ENCODE measurements around the gene CCNY.

Gene CCNY

DNA sequence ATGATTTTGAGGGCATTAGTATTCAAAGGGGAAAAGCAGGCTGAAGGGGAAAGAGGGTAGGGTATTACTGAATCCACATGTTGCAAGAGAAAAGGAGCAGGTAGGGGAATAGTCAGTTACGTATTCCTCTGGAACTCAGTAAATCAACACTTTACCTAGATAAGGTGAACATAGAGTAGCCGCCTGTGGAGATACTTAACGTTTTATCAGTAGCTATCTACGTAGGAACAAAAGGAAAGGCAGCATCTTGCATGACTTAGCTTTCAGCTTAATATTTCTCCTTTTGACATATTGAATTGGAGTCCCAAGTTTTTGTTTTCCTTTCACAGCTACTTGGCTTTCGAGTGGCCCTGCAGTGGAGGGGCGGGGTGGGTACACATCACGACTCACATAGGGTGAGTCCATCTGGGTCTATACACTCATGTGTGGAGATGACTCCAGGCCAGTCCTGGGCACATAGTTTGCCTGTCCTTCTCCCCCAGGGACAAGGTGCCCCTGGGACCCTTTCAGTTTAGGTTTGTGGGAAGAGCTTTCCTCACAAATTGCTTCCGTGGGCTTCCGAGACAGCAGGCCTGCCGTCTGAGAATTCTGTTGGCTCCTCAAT lies 48.1 kb downstream of the CCNY start:
- DNase-seq (ENCODE audit: low read depth), result no peak
- TF ChIP-seq, protein P1, sequence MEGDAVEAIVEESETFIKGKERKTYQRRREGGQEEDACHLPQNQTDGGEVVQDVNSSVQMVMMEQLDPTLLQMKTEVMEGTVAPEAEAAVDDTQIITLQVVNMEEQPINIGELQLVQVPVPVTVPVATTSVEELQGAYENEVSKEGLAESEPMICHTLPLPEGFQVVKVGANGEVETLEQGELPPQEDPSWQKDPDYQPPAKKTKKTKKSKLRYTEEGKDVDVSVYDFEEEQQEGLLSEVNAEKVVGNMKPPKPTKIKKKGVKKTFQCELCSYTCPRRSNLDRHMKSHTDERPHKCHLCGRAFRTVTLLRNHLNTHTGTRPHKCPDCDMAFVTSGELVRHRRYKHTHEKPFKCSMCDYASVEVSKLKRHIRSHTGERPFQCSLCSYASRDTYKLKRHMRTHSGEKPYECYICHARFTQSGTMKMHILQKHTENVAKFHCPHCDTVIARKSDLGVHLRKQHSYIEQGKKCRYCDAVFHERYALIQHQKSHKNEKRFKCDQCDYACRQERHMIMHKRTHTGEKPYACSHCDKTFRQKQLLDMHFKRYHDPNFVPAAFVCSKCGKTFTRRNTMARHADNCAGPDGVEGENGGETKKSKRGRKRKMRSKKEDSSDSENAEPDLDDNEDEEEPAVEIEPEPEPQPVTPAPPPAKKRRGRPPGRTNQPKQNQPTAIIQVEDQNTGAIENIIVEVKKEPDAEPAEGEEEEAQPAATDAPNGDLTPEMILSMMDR (conservative IDR thresholded peaks at IDR 0.05; ENCODE audit: low read depth, low read length), result no peak

DNA sequence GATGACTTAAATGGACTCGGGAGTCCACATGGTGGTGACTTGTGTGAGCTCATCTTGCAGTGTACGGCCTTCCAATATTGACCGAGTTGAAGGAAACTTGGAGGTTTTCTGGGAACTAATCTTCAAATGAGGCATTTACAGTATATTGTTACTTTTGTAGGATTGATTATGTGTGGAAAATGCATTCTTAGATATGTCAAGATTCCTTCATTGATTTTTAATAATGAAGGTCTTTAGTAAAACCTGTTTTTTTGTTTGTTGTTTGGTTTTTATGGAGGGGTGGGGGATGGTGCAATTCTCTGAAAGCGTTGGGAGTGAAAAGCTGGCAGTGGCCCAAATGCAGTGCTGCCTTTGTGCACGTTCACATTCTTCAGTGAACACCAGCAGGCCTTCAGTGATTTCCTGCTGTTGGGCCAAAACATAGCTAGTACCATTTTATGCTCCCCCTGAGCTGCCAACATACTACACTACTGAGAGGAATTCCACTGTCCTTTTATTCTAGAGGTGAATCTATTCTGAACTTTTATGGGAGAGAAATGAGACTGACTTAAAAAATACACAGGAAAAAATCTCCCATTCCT lies 50.4 kb downstream of the CCNY start:
- H3K4me3 ChIP-seq (ENCODE audit: low read depth, low read length), result no peak overlapping the region
- TF ChIP-seq, protein P1 (conservative IDR thresholded peaks at IDR 0.05; ENCODE audit: low read depth, low read length), result no peak
- peak; percentile 70 for DNase-seq (ENCODE audit: low read depth)

More for the DNA sequence above, 48.1 kb downstream of the CCNY start:
- no peak overlapping the region for H3K4me3 ChIP-seq (ENCODE audit: low read depth, low read length)

DNA sequence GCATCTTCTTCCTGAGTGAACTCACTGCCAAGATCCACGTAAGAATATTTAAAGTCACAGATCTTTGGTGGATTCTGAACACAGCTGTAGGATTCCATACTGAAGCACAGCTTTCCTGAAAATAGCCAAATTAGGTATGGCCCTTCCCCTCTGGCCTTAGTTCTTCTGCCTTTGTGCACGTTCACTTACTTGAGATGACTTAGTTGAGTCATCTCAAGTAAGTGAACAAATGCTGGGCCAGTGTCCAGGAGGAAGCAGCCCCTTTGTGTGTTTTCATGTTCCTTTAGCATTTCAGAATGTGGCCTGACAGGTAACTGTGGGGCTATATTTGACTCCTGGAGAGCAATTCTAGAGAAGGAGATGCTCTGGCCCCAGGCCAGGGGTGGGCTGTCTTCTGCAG lies 51.5 kb downstream of the CCNY start:
- DNase-seq (ENCODE audit: low read depth), result peak; percentile 54
- TF ChIP-seq, protein P1 (conservative IDR thresholded peaks at IDR 0.05; ENCODE audit: low read depth, low read length), result no peak
- H3K4me3 ChIP-seq (ENCODE audit: low read depth, low read length), result no peak overlapping the region

DNA sequence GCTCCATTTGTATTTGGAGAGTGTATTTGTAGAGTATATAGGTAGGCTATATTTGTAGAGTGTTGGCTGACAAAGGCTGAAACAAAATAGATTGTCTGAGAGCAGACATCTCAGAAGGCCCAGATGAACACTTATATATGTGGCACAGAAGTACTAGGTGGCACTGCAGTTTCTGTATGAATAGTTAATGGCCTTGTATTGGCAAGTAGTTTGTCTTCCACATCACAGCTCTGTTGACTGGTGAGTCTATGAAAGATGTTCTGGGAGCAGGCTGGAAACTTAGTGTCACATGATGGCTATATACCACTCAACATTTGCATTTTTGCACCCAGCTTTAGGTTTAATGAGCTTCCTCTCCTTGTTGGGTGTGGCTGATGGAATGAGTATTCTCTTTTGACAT lies 51.9 kb downstream of the CCNY start:
- H3K4me3 ChIP-seq (ENCODE audit: low read depth, low read length), result no peak overlapping the region
- TF ChIP-seq, protein P1 (conservative IDR thresholded peaks at IDR 0.05; ENCODE audit: low read depth, low read length), result no peak
- DNase-seq (ENCODE audit: low read depth), result no peak

DNA sequence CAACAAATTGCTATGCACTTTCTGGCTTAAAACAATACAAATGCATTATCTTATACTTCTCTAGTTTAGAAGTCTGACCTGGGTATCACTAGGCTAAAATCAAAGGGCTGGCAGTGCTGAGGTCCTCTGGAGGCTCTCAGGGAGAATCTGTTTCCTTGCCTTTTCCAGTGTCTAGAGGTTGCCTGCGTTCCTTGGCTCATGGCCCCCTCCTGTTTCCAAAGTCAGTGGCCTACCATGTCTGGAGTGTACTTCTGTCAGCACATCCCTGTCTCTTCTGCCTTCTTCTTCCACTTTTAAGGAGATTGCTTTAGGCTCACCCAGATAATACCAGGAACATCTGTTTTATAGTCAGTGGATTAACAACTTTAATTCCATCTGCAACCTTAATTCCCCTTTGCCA lies 52.4 kb downstream of the CCNY start:
- no peak for DNase-seq (ENCODE audit: low read depth)
- no peak overlapping the region for H3K4me3 ChIP-seq (ENCODE audit: low read depth, low read length)
- TF ChIP-seq, protein P1 (conservative IDR thresholded peaks at IDR 0.05; ENCODE audit: low read depth, low read length), result no peak

DNA sequence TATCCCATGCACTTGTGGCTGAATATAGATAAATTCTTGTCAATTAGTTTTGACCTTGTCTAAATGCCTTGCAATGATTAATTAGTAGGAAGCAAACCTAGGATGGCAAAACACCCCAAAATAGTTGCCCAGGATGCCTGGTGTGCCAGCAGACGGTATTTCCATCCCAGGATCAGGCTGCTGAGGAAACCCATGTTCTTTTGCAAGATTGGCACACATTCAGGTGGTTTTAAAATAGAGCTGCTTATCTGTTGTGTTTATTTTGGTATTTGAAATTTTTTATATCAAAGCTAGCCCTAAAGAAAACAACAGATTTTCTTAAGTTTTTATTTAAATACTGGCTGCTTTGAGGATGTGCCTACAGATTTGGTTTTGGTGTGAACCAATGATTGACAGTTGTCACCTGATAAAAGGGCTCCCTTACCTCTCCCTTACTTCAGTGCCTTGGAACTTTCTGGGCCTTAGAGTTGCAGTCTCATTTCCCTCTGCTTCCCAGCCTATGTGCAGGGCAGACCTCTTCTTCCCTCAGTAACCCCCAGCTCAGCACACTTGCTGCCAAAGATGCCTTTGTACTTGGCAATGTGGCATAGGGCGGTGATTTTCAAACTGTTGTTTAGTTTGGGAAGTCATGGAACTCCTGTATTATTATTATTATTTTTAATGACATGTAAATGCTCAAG lies 54.0 kb downstream of the CCNY start:
- TF ChIP-seq, protein P1 (conservative IDR thresholded peaks at IDR 0.05; ENCODE audit: low read depth, low read length), result no peak
- no peak for DNase-seq (ENCODE audit: low read depth)
- no peak overlapping the region for H3K4me3 ChIP-seq (ENCODE audit: low read depth, low read length)

DNA sequence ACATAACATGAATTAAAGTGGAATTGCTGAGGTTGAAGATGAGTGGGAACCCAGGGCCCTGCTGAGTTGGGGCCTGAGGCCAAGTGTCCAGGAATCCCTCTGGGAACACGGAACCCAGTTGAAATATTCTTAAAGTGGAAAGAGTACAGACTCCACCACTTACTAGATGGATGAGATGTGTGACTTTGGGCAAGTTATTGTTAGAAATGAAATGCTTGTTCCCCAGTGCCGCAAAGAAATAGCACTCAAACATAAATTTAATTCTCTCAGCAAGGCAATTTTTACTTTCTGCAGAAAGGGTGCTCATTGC lies 54.5 kb downstream of the CCNY start:
- H3K4me3 ChIP-seq (ENCODE audit: low read depth, low read length), result no peak overlapping the region
- no peak for DNase-seq (ENCODE audit: low read depth)
- TF ChIP-seq, protein P1 (conservative IDR thresholded peaks at IDR 0.05; ENCODE audit: low read depth, low read length), result no peak

All from choroid plexus epithelial cell (primary cell).